GM21619 (cell line): Measurements from ENCODE around the gene APC2.

ENCODE experiments used
- ATAC-seq: cut with Tn5 transposase; IDR thresholded peaks from one replicate; pipeline ENCODE4 v1.9.1; 2021; ENCODE audit not compliant: unreplicated experiment

The APC2 gene, protein sequence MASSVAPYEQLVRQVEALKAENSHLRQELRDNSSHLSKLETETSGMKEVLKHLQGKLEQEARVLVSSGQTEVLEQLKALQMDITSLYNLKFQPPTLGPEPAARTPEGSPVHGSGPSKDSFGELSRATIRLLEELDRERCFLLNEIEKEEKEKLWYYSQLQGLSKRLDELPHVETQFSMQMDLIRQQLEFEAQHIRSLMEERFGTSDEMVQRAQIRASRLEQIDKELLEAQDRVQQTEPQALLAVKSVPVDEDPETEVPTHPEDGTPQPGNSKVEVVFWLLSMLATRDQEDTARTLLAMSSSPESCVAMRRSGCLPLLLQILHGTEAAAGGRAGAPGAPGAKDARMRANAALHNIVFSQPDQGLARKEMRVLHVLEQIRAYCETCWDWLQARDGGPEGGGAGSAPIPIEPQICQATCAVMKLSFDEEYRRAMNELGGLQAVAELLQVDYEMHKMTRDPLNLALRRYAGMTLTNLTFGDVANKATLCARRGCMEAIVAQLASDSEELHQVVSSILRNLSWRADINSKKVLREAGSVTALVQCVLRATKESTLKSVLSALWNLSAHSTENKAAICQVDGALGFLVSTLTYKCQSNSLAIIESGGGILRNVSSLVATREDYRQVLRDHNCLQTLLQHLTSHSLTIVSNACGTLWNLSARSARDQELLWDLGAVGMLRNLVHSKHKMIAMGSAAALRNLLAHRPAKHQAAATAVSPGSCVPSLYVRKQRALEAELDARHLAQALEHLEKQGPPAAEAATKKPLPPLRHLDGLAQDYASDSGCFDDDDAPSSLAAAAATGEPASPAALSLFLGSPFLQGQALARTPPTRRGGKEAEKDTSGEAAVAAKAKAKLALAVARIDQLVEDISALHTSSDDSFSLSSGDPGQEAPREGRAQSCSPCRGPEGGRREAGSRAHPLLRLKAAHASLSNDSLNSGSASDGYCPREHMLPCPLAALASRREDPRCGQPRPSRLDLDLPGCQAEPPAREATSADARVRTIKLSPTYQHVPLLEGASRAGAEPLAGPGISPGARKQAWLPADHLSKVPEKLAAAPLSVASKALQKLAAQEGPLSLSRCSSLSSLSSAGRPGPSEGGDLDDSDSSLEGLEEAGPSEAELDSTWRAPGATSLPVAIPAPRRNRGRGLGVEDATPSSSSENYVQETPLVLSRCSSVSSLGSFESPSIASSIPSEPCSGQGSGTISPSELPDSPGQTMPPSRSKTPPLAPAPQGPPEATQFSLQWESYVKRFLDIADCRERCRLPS (N-terminal part only)

DNA sequence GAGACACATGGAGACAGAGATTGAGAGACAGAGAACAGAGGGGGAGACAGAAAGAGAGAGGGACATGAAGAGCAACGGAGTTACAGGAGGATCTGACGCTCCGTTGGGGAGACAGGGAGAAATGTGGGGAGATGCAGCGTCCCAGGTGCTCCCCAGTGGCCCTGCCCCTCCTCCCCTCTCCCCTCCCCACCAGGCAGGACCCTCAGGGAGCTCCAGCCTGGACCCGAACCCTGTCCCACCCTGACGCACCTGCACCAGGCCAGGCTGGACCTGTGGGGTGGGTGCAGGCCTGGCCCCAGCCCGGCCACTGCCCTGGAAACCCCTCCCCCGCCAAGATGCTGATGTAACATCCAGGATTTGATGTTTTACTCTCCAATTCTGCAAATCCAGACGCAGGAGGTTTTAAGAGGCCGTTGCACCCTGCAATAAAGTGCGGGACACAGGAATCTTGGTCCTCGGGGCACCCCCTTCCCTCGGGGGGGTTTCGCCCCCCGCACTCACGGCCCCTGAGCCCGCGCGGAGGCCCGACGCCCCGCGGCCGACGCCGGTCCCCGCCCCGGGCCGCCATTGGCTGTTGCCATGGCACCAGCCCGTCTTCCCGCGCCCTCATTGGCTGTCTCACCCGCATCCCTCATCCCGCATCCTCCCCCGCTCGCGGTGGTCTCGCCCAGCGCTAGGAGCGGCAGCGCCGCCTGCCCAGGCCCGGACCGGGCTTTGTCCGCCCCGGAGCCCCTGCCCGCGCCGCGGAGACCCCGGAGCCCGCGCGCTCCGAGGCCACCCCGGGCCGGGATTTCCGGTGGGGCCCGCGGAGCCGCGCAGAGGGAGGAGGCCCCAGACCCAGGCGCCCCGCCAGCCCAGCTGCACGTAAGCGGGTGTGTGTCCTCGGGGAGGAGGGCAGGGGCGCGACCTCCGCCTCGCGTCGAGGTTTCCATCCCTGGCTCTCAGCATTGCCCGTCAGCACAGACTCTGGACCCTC, at the start of gene APC2:
Gene APC2 (plus strand): TSS at position 655 of the 976 bp plus-strand sequence. CDS start 2,881 bp downstream, outside the sequence.
- ATAC-seq: no peak

DNA sequence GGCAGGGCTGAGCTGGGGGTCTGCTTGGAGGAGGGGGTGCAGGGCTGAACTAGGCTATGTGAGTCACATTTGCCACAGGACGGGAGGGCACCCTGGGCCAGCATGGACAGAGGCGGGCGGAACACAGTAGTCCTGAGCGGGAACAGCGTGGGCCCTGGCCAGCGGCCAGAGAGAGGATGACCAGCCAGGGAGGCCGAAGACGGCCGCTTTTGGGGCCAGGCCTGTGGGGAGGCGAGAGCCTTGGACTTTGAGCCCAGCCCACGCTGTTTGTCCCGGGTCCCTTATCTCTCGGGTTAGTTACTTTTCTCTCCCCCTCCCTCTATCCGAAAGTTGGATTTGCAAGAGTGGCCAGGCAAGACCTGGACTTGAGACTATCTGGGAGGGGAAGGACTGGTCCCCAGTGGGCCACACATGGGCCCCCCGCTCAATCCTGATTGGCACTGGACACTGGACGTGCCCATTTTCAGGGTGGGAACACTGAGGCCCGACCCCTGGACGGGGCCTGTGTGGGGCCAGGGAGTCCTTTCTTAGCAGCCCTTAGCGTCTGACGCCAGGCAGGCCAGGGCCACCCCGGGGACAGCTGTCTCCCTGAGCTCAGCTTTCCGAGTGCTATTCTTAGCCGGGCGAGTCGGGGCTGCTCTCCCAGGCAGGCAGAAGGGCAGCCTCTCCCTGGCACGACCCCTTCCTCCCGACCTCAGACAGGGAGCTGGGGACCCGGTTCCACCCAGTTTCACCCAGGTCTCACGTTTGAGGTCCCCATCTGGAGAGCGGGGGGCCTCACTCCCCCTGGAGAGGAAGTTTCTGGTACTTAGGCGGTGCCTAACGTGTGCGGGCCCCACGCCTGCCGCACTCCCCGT, 49.4 kb upstream of the APC2 start:
- no peak for ATAC-seq

DNA sequence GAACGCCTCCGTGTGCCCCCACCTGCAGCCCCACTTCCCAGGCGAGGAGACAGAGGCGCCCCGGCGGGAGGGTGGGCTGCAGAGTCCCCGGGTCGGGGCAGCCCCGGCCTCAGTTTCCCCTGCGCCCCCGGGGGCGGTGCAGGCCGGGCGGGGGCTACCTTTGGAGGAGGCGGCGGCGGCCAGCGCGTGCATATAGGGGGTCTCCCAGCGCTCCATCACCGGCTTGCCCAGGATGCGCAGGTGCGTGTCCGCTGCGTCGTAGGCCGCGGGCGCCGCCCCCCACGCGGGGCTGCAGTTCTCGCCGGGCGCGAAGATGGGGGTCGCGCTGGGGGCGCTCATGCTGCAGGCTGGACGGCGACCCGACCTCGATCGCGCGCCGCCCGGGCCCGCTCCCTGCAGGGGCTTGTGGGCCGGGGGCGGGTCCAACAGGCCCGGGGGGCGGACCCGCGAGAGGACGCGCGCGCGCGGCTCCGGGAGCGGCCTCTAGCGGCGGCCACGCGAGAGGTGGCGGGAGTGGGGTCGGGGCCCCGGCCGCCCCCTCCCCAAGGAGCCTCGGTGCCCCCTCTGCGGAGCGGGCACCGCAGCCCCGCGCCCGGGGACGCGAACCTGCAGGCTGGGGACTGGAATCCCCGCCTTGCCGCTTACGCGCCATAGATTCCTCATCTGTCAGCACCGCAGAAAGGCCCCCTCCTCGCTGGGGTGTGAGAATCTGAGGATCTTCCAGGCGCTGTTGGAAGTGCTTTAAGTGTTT, 48.6 kb upstream of the APC2 start, which contains the start of gene GAMT:
Gene GAMT (minus strand): TSS at position 405 of the 751 bp plus-strand sequence. CDS start 66 bp downstream, at position 339.
- no peak for ATAC-seq

DNA sequence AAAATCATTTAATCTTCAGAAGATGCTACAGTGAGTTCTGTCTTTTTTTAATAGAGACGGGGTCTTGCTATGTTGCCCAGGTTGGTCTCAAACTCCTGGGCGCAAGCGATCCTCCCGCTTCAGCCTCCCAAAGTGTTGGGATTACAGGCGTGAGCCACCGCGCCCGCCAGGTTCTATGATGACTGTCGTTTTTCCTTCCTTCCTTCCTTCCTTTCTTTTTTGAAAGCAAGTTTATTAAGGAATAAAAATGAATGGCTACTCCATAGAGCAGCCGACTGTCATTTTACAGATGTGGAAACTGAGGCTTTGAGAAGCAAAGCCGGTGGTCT, 48.1 kb upstream of the APC2 start:
- ATAC-seq: no peak

DNA sequence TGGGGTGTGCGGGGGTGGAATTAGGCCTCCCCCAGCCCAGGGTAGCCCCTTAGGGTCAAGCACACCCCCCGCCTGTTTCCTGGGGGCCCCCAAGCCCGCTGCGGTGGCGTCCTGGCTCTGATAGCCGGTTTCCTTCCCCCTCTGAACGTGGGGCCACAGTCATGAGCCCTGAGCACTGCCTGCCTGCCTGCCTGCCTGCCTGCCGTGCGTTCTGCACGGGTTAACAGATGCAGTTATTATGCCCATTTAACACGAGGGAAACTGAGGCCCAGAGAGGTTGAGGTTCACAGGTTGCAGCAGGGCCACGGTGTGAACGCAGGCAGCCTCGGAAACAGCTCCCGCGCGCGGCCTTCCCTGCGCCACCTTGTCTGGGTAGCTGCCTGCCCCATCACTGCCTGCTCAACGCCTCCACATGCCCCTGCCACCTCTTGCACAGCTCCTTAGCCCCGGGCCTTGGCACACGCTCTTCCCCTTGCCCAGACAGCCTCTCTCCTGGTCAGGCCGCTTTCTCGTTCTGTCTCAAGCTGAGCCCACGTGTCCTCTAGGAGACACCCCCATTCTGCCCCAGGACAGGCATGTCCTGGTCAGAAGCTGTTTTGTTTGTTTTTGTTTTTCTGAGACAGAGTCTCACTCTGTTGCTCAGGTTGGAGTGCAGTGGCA, 47.4 kb upstream of the APC2 start:
- ATAC-seq: no peak

DNA sequence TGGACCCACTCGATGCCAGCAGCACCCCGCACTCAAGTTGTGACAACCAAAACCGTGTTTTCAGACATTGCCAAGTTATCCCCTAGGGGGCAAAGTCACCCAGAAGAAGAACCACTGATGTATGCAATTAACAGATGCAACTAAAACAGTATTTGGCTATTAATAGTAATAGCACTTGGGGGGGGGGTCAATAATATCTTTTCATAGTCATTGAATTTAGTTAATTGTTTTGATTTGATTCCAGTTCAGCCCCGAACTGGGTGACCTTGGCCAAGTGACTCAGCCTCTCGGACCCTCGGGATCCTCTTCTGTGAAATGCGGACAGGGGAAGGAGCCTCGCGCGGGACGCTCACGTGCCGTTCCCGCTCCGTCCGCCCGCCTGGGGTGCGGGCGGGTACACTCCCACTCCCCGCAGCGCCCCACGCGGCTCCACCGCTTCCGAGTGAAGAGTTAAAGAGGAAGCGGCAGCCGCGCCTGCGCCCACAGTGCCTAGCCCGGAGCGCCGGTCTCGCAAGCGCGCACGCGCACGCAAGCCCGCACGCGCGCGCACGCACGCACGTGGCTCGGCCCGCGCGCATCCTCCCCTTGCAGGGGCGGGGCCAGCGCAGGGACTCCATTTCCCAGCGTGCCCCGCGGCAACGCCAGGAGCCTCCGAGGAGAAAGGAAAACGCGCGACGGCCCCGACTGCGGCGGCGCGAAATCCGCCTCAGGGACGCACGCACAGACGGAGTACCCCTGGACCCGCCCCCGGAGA, 43.0 kb upstream of the APC2 start:
- ATAC-seq: peak; percentile 66

DNA sequence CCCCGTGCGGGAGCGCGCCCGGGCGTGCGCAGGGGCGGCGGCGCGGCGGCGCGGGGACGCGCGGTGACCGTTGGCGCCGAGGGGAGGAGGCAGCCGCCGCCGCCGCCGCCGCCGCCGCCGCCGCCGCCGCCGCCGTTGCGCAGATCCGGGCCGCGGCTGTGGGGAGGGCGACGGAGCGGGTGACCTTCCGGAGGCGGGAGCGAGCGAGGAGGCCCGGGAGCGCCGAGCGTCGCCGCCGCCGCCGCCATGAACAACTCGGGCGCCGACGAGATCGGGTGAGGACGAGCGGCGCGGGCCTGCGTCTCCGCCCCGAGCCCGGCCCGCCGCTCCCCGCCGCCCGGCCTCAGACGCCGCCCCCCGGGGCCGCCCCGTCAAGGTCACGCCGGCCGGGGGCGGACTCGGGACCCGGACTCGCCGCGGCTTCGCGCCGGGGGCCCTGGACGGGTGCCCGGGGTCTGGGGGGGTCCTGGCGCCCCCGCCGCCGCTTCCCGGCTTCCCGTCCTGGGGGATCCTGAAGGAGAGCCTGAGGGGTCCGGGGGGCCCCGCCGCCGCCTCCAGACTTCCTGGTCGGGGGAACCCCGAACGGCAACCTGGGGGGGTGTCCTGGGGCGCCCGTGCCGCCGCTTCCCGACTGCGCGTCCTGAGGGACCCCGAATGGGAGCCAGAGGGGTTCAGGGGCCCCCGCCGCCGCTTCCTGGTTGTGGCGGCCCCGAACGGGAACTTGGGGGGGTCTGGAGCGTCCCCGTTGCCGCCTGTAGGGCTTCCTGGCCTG, 42.2 kb upstream of the APC2 start, which contains the start of gene DAZAP1:
Gene DAZAP1 (plus strand): TSS at position 59 of the 772 bp plus-strand sequence. CDS start 188 bp downstream, at position 247.
- ATAC-seq: peak; percentile 20

DNA sequence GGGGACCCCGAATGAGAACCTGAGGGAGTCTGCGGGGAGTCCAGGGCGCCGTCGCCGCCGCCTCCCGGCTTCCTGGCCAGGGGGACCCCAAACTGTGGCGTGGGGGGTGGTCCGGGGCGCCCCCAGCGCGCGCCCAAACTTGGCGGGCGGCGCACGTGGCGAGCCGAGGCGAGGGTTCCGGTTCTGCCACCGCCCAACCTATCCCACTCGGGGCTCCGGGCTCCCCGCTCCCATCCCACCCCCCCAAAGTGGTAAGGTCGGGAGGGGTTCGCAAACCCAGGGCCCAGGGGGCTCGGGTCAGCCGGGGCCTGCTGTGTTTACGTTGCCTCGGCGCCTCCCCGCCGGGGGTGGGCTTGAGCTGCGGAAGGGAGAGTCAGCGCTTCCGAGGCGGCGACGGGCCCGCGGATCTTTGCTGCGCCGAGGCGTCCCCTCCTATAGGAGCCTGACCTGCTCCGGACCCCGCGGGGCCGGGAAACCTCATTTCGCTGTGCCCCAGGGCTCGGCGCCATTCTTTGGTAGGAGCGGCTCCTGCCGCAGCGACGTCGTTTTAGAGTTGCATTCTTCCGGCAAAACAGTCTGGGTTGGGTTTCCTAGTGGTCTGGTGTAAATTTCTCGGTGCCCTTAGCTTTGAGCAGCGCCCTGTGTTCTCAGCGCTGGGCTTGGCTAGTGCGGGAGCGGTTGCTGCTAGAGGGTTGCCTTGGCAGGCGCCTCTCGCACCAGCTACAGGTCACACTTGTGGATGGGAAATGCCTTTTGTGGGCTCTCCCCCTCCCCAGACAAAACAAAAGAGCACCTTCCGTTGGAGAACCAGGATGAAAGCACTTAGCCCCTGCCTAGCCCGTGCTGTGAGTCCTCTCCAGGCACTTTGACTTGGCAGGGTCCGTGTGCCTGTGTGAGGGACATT, 41.4 kb upstream of the APC2 start:
- ATAC-seq: peak; percentile 9

DNA sequence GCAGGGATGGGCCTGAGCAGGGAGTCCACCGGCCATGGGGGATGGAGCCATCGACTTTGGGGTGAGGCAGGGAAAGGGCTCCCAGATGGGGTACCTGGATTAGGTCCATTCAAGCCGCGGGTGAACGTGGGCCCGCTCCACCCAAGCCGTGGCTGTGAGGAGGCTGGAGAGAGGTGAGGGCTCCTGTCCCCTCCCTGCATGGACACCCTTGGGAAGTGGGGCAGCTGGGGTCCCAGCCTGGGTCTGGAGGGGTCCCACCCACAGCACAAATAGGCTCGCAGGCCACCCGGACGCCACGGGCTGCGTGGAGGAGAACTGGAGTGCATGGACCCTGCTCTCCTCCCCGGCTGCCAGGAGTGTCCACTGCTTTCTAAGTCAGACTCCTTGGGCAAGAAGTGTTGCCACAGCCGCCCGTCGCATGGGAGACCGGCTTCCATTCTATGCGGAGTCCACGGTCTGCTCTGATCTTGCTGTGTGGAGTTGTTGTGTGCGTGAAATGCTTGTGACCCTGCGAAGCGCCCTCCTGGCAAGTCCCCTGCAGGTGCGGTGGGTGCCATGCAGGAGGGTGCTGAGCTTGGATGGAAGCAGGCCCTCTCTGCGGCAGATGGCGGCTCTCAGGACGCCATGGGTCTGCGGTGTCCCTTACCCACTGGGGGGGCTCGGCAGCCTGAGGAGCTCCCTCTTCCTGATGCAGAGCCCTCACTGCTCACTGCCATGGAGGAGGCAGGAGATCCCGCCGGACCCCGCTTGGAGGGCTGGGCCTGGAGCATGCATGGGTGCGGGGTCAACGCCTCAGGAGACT, 40.5 kb upstream of the APC2 start:
- no peak for ATAC-seq

DNA sequence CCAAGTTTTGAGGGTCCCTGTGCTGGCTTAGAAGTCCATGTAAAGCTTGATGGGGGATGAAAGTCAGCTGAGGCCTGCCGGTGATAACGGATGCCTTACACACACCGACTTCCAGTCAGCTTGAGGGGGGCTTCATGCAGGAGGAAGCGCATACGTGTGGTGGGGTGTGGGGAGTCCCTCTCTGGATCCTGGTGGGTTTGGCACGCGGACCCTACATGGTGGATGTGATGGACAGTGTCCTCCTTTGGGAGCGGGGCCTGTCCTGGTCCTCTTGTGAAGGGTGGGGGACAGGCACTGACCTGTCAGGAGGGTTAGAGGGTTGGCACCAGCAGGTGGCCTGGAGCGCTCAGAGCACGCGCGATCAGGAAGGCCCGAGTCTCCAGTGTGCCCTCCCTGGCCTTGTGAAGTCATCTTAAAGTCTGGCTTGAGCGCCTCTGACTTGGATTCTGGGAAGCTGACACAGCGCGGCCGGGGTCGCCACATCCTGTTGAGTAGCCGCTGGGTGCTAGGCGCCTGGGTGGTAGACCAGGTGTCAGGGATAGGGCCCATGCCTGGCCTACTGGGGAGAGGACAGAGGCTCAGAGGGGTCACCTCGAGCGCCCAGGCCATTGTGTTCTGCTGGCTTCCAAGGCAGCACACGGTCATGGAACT, 39.7 kb upstream of the APC2 start:
- no peak for ATAC-seq

DNA sequence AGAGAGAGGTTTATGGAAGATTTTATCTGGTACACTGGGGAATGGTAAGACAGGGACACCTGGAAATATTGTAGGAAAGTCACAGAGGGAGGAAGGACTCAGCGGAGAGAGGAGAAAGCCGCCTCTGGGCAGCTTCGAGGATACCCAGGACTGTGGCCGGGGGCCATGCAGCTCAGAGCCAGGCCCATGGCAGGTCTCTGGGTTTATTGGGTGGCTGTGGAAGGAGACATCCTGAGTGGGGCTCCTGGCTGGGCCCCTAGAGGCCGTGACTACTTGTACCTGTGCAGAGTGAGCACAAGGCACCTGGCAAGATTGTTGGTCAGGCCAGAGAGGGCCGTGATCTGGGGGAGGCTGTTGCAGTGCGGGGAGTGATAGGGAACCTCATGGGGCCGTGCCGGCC, 39.1 kb upstream of the APC2 start:
- ATAC-seq: no peak

DNA sequence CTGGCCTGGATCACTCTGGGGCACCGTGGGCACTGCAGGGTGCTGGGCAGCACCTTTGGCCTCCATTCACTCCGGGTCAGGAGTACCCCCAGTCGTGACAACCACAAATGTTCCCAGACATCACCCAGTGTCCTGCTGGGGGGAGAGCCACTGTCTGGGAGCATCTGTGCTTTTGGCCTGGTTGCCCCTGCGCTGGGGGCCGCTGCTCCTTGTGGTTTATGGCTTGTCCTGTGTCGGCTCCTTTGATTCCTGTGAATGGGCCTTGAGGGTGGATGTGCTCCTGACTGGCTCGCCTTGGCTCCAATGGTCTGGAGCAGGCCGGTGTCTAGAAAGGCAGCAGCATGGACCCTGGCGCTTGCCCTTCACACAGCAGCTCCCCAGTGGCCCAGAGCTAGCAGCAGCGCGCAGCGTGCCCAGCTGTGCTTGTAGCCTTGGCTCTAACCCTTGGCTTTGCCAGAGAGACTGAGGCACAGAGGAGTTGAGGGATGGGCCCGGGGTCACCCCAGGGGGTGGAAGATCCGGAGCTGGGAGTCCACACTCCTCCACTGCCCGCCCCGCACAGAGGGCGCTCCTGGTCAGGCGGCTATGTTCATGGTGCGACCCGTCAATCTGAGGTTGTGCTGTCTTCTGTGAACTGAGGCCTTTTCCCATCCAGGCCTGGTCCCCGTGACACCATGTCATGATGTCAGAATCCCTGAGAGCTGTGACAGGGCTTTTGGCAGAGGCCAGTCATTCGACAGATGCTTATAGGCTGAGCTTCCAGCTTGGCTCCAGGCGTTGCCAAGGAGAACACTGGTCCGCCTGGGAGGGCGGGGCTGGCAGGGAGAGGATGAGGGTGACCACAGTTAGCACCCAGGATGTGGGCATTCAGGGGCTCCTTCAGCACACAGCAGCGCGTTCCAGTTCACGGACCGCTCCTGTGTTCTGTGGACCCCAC, 38.4 kb upstream of the APC2 start:
- ATAC-seq: no peak
